Left lung (tissue), 10 donors: Measurements from ENCODE around the gene PTPRD. TPM values are rescaled to one million over a fixed set of nuclear protein-coding genes. Genes with fewer than 3 reads are reported as not detected.

ENCODE experiments used
- ATAC-seq: fragments of 200-7000 bp; cut with Tn5 transposase; one replicate; pipeline ENCODE4 v1.9.1; 2020; ENCODE audit warnings: moderate library complexity
- DNase-seq, 4 donors: peaks; one replicate each; pipeline ENCODE4 v3.0.0-alpha.2; 2013 to 2020
- H3K27ac ChIP-seq, 2 donors: fragments of 200-600 bp; sonication (generic) in 1 of 2; one replicate each; pipeline versions ENCODE4 v1.5.0 to v1.8.0; 2020 to 2021
- H3K27me3 ChIP-seq, 2 donors: fragments of 200-600 bp; sonication (generic) in 1 of 2; one replicate each; pipeline versions ENCODE4 v1.5.0 to v1.8.0; 2020 to 2021
- H3K36me3 ChIP-seq, 2 donors: fragments of 200-600 bp; sonication (generic) in 1 of 2; one replicate each; pipeline versions ENCODE4 v1.5.0 to v1.8.0; 2020 to 2021
- H3K4me1 ChIP-seq, 2 donors: fragments of 200-600 bp; one replicate each; pipeline ENCODE4 v1.8.0; 2021
- H3K4me3 ChIP-seq, 2 donors: fragments of 200-600 bp; sonication (generic) in 1 of 2; one replicate each; pipeline versions ENCODE4 v1.5.0 to v1.8.0; 2020 to 2021; ENCODE audit warnings: mild to moderate bottlenecking in 1 of 2
- H3K9me3 ChIP-seq, 2 donors: fragments of 200-600 bp; sonication (generic) in 1 of 2; one replicate each; pipeline versions ENCODE4 v1.5.0 to v1.8.0; 2020 to 2021
- CTCF ChIP-seq, 2 donors: fragments of 200-600 bp; sonication (generic) in 1 of 2; IDR thresholded peaks; one replicate each; pipeline versions ENCODE4 v1.5.0 to v1.8.0; 2021; ENCODE audit warnings: antibody characterized with exemption in 2 of 2
- intact Hi-C, 2 donors: fragments of 100-400 bp; cut with DNase I; formaldehyde crosslinking; loops; one replicate each; pipeline versions ENCODE4 v1.11.2 to v1.14.2; 2022
- polyA plus RNA-seq, 6 donors: library from polyadenylated mRNA; unstranded; fragments of 120-200 nt; gene quantifications; one replicate each; pipeline ENCODE4 v1.2.1, GENCODE V29; 2013; ENCODE audit not compliant: insufficient read length in 6 of 6
- total RNA-seq, 2 donors: library from RNA; stranded (reverse); fragmentation: NEBNext Ultra II Directional; extraction: Animal tissue kit (Norgen Biotek cat#: 25700); gene quantifications; one replicate each; pipeline ENCODE4 v1.2.1, GENCODE V29; 2021
- donor health status: DM: no; HTN: yes; CAD: no.
- donor health status: DM: no; HTN: no; CAD: no.

PTPRD gene
- total and polyA plus RNA-seq, 8 donors, result 24.2 to 167 (median 139) TPM

- Histone ChIP-seq H3K36me3 (no peaks in the 10 kb centered on the region), H3K27me3 (no peaks in the 10 kb centered on the region), H3K9me3 (no peaks in the 10 kb centered on the region), H3K4me1 (no peaks in the 10 kb centered on the region), H3K4me3 (no peak overlapping the region), H3K27ac (no peak overlapping the region)
- no peak for ATAC-seq
- DNase-seq, result no peak
- intact Hi-C loops, result no loop called here
- no peak for TF ChIP-seq CTCF (IDR thresholded peaks at IDR 0.05)
These were observed 1654.4 kb downstream of the PTPRD start for GRCh38 chr9:8958358-8958757.

- DNase-seq (no peak), ATAC-seq (no peak)
- no peaks in the 10 kb centered on the region for H3K4me1 ChIP-seq
- intact Hi-C loops, result no loop called here
- no peak overlapping the region for H3K4me3 ChIP-seq
- no peaks in the 10 kb centered on the region for H3K9me3 ChIP-seq
- TF ChIP-seq CTCF (IDR thresholded peaks at IDR 0.05), result no peak
- no peak overlapping the region for H3K27ac ChIP-seq
- no peaks in the 10 kb centered on the region for H3K36me3 ChIP-seq
- H3K27me3 ChIP-seq, result no peaks in the 10 kb centered on the region
These were observed 1657.5 kb downstream of the PTPRD start for GRCh38 chr9:8955315-8955714.

- intact Hi-C loops, result no loop called here
- no peak overlapping the region for H3K27ac ChIP-seq
- H3K36me3 ChIP-seq, result no peaks in the 10 kb centered on the region
- ATAC-seq (no peak), DNase-seq (no peak)
- TF ChIP-seq CTCF (IDR thresholded peaks at IDR 0.05), result no peak
- no peak overlapping the region for H3K4me3 ChIP-seq
- no peaks in the 10 kb centered on the region for H3K4me1 ChIP-seq
- H3K9me3 ChIP-seq, result no peaks in the 10 kb centered on the region
- H3K27me3 ChIP-seq, result no peaks in the 10 kb centered on the region
These were observed 1666.3 kb downstream of the PTPRD start for GRCh38 chr9:8946461-8946860.

GRCh38 chr9:8943392-8943791 lies 1669.4 kb downstream of the PTPRD start:
- no peaks in the 10 kb centered on the region for H3K27me3 ChIP-seq
- H3K9me3 ChIP-seq, result no peaks in the 10 kb centered on the region
- H3K4me1 ChIP-seq, result no peaks in the 10 kb centered on the region
- DNase-seq (no peak), ATAC-seq (no peak)
- no peak for TF ChIP-seq CTCF (IDR thresholded peaks at IDR 0.05)
- H3K27ac ChIP-seq, result no peak overlapping the region
- no peaks in the 10 kb centered on the region for H3K36me3 ChIP-seq
- no peak overlapping the region for H3K4me3 ChIP-seq
- intact Hi-C loops, result no loop called here

GRCh38 chr9:8940650-8941049 lies 1672.2 kb downstream of the PTPRD start:
- intact Hi-C loops, result no loop called here
- DNase-seq, result no peak
- Histone ChIP-seq H3K27ac (no peak overlapping the region), H3K4me3 (no peak overlapping the region), H3K9me3 (no peaks in the 10 kb centered on the region), H3K36me3 (no peaks in the 10 kb centered on the region), H3K4me1 (no peaks in the 10 kb centered on the region), H3K27me3 (no peaks in the 10 kb centered on the region)
- no peak for TF ChIP-seq CTCF (IDR thresholded peaks at IDR 0.05)
- no peak for ATAC-seq
